Kidney (tissue), 14 donors: ENCODE measurements around the gene RTN4IP1. TPM values are rescaled to one million over a fixed set of nuclear protein-coding genes. Genes with fewer than 3 reads are reported as not detected.

Source experiments
- DNase-seq, 5 donors: peaks; one replicate each; pipeline ENCODE4 v3.0.0-alpha.2; 2013 to 2020
- FAIRE-seq: peaks from 2 replicates; lab custom pipeline; 2012; peaks lifted over from hg19 to GRCh38; lab: Jason Lieb, UNC
- H3K27ac ChIP-seq, 2 donors: one replicate each; pipeline ENCODE4 v1.7.0; 2013; ENCODE audit warnings: low read depth in 2 of 2, low read length in 2 of 2, inconsistent platforms in 1 of 2
- H3K27me3 ChIP-seq: one replicate; pipeline ENCODE4 v1.7.1; 2013; ENCODE audit warnings: low read length, inconsistent platforms; ENCODE audit not compliant: control insufficient read depth, insufficient read depth
- H3K36me3 ChIP-seq, 3 donors: one replicate each; pipeline versions ENCODE4 v1.7.0 to v1.7.1; 2013; ENCODE audit warnings: low read length in 3 of 3, control low read depth in 1 of 3, inconsistent platforms in 1 of 3; ENCODE audit not compliant: insufficient read depth in 3 of 3, control insufficient read depth in 2 of 3
- H3K4me1 ChIP-seq, 3 donors: one replicate each; pipeline versions ENCODE4 v1.7.0 to v1.7.1; 2013; ENCODE audit warnings: low read length in 3 of 3, inconsistent platforms in 1 of 3, low read depth in 1 of 3; ENCODE audit not compliant: control insufficient read depth in 2 of 3, insufficient read depth in 2 of 3
- H3K4me3 ChIP-seq, 3 donors: one replicate each; pipeline versions ENCODE4 v1.7.0 to v1.8.1; 2013; ENCODE audit warnings: low read length in 3 of 3, control low read depth in 1 of 3, inconsistent platforms in 1 of 3
- H3K9ac ChIP-seq, 3 donors: one replicate each; pipeline versions ENCODE4 v1.7.0 to v1.7.1; 2013; ENCODE audit warnings: low read length in 3 of 3, control low read depth in 1 of 3, inconsistent platforms in 1 of 3
- H3K9me3 ChIP-seq, 3 donors: one replicate each; pipeline versions ENCODE4 v1.7.0 to v1.7.1; 2013; ENCODE audit warnings: low read length in 3 of 3, control low read depth in 1 of 3, inconsistent platforms in 1 of 3; ENCODE audit not compliant: control insufficient read depth in 2 of 3, insufficient read depth in 1 of 3
- CTCF ChIP-seq: IDR thresholded peaks from 3 replicates; pipeline ENCODE4 v1.5.1; 2012; ENCODE audit warnings: mild to moderate bottlenecking, moderate library complexity, borderline replicate concordance; ENCODE audit not compliant: insufficient read depth; ENCODE audit errors: extremely low read depth
- intact Hi-C: fragments of 100-400 bp; cut with DNase I; formaldehyde crosslinking; loops from one replicate; pipeline ENCODE4 v1.11.1; 2022
- polyA plus RNA-seq: library from polyadenylated mRNA; stranded (reverse); fragments of 350-450 nt; fragmentation: Illumina TruSeq; extraction: RNeasy Lipid Tissue Mini Kit (QIAGEN cat#74804); gene quantifications from one replicate; pipeline ENCODE4 v1.2.3, GENCODE V29; 2014; ENCODE audit warnings: low read depth, low replicate concordance; ENCODE audit not compliant: insufficient read depth
- total RNA-seq: library from RNA; stranded (reverse); fragmentation: NEBNext Ultra II Directional; extraction: Animal tissue kit (Norgen Biotek cat#: 25700); gene quantifications from one replicate; pipeline ENCODE4 v1.2.1, GENCODE V29; 2021
- donor health status: control.
- donor health status: control.
- donor health status: control.
- donor health status: control.
- donor health status: control.
- donor health status: DM: yes; HTN: yes; CAD: no.
- donor health status: Normal renal cell carcinoma (clear cell type).

The RTN4IP1 gene
- total and polyA plus RNA-seq, 2 donors from 2014 or later: 8.9 to 19.3 TPM

DNA sequence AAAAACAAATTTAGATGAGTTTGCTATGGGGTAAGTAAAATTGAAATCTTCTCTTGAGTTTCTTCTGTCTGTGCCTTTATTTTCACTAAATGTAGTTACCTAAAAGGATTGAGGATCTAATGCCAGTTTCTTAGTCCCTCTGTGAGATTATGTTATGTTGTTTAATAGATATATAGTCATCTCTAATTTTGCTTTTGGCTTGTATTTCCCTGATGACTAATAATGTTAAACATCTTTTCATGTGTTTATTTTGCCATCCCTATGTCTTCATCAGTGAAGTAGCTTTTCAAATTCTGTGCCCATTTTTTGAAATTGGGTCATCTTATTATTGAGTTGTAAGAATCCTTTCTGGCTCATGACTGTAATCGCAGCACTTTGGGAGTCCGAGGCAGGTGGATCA lies 13.8 kb upstream of the RTN4IP1 start:
- no peaks in the 10 kb centered on the region for H3K9me3 ChIP-seq
- intact Hi-C loops: no loop called here
- peaks cover 0 to 14% (median 6%) of the 10 kb centered on the region in 3 donors for H3K36me3 ChIP-seq
- H3K9ac ChIP-seq: no peak overlapping the region
- H3K27me3 ChIP-seq: no peaks in the 10 kb centered on the region
- no peak overlapping the region for H3K4me3 ChIP-seq
- no peaks in the 10 kb centered on the region for H3K4me1 ChIP-seq
- TF ChIP-seq CTCF: no peak
- H3K27ac ChIP-seq: no peak overlapping the region
- DNase-seq (no peak), FAIRE-seq (no peak)

- Histone ChIP-seq H3K4me3 (no peak overlapping the region), H3K27me3 (no peaks in the 10 kb centered on the region), H3K27ac (no peak overlapping the region), H3K9me3 (no peaks in the 10 kb centered on the region), H3K4me1 (no peaks in the 10 kb centered on the region), H3K9ac (no peak overlapping the region), H3K36me3 (peaks cover 0 to 14% (median 6%) of the 10 kb centered on the region in 3 donors)
- FAIRE-seq (no peak), DNase-seq (no peak)
- intact Hi-C loops: no loop called here
- no peak for TF ChIP-seq CTCF
Measured at GRCh38 chr6:106642476-106642875, 13.2 kb upstream of the RTN4IP1 start.

GRCh38 chr6:106639812-106640211 lies 10.5 kb upstream of the RTN4IP1 start:
- no peak for FAIRE-seq
- Histone ChIP-seq H3K27ac (no peak overlapping the region), H3K4me1 (no peaks in the 10 kb centered on the region), H3K9me3 (no peaks in the 10 kb centered on the region), H3K9ac (no peak overlapping the region), H3K27me3 (no peaks in the 10 kb centered on the region), H3K36me3 (peaks cover 0 to 7% (median 6%) of the 10 kb centered on the region in 3 donors), H3K4me3 (no peak overlapping the region)
- intact Hi-C loops: no loop called here
- no peak for TF ChIP-seq CTCF
- no peak for DNase-seq
